HL-60/S4 treated with phorbol 12-myristate 13-acetate at 8.2 ng/mL for 4 days and 3 days (cell line): ENCODE data around the gene DIP2C.
"Not testable (repeated sequence)": the region's sequence is repeated elsewhere in the genome, so short reads cannot be mapped to it uniquely, and the experiment has no call there.

Experiments
- in situ Hi-C: fragments of 300-500 bp; cut with MboI; formaldehyde crosslinking; loops from 2 replicates; pipeline ENCODE4 v1.15.0; 2022; ENCODE audit warnings: low sequenced_read_pairs

Gene DIP2C

DNA sequence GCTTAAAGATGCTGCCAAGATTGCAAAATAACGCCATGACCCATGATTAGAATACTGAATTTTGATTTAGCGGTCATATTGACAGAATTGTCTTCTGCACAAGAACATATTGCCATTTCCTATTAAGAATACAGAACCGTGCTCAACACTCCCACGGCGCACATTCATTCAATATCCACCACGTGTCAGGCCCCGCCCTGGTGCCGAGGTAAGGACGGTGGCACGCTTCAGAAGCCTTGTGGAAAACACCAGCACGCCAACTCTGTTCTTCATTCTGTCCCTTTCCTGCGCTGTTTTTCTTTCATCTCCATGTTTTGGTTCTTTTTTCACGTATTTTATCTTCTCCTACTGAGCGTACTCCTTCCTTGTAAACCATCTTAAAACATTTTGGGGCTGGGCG lies 364.9 kb downstream of the DIP2C start:
- in situ Hi-C loops, result no loop called here

DNA sequence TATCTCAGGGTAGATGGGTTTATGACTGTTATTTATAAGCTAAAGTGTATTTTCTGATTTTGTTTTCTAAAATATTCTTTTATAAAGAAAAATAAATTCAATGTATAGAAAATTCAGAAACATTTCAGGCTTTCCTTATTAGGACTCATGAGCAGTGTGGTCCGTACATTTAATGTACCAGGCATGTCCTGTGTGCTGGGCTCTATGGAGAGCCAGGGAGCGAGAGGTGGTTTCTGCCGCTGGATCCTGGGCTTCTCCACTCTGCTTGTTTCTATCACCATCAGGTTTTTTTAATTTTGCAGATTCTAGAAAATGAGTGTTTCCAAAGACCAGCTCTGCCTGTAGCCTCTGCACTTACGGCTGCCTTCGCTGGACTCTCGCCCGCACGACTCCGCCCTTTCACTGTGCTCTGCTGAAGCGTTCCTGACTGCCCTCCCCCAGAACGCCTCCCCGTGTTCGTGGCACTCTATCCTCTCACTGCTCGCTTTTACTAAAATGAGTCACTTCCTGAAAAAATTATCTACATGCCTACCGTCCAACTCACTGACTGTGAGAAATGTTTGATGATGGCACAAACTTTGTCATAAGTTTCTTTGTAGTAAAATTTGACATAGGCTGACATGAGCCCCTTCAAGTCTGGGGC lies 365.7 kb downstream of the DIP2C start:
- in situ Hi-C loops, result no loop called here

GRCh38 chr10:323046-323445 lies 366.4 kb downstream of the DIP2C start:
- in situ Hi-C loops, result not testable (repeated sequence)

- in situ Hi-C loops, result no loop called here
These were observed 368.7 kb downstream of the DIP2C start for GRCh38 chr10:320771-321170.

- in situ Hi-C loops, result no loop called here
These were observed 371.5 kb downstream of the DIP2C start for GRCh38 chr10:317926-318325.

DNA sequence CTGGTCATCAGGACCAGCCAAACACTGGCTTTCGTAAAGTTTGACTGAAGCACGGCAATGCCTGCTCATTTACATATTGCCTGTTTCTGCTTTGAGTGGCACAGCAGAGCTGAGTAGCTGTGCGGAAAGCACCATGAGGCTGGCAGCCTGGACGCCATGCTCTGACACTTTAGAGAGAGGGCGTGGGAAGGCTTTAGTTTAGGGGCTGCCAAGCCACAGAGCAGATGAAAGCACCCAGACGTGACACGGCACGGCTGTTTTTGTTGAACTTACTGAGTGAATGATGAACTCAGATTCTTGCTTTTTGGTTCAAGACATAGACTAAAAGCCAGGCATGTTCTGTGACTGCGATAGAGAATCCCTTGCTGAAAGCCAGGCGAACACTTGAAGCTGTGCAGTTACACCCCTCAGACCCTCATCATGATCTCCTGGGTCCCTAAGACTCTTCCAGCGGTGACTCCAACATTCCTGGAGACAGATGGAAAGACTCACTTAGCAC lies 372.1 kb downstream of the DIP2C start:
- in situ Hi-C loops, result no loop called here

GRCh38 chr10:316390-316789 lies 373.1 kb downstream of the DIP2C start:
- in situ Hi-C loops, result no loop called here

DNA sequence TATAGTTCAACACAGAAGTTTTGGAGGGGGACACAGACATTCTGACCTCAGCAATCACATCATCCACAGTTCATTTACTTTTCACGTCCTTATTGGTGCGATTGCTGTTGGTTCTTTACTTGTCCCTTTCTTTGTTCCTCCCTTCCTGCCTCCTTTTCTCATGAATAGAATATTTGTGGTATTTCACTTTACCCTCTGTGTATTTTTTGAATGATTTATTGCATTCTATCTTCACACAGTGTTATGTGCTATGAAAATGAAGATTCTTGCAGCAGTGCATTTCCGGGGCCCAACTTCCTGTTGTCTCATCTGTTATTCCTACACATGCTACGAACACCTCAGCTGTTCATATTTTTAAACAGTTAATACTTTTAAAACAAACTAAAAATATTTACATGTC lies 374.6 kb downstream of the DIP2C start:
- in situ Hi-C loops, result no loop called here

DNA sequence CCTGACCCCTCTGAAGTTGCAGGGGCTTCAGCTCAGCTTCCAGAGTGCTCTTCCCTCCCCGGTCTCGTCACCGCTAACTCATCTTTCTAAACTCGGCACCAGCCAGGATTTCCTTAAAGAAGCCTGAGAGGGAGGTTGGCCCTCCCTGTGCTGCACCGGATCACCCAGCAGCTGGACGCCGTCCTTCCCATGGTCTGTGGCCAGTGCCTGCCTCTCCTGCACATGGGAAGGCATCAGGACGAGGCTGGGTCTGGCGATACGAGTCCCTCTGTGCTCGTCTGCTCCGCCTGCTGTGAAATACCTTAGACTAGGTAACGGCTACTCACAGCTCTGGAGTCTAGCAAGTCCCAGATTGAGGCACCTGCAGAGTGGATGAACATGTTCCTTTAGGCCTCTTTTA lies 375.1 kb downstream of the DIP2C start:
- in situ Hi-C loops, result no loop called here

DNA sequence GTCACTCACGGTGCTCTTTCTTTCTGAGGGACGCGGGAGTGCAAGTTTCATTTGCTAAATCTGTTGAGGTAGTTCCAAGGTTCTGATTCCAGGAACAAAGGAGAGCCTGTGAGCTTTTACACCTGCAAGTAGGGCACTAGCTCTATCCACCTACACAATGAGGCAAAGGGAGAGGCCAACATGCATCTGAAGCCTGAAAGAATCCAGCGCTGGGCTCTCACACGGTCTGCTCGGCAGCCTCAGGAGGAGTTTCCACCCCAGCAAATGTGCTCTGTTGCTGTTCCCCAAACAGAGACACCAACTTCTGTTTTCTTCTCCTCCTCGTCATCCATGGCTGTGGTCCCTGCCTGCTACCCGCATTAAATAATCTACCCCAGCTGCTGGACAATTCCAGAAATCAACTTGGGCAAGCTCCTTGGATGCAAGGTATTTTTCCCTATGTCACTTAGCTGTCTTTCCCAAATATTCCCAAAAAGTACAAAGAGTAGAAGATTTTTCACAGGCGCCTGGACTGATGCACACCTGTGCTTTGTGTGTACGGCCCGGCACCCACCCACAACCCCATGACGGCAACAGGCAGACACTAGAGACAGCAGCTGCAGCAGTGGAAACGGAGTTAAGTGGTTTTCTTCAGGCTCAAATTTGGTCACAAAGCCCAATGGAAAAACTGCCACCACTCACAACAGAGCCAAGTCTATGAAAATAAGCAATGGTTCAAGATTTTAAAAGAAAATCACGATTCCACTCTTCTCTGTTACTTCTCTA lies 377.4 kb downstream of the DIP2C start:
- in situ Hi-C loops, result no loop called here

DNA sequence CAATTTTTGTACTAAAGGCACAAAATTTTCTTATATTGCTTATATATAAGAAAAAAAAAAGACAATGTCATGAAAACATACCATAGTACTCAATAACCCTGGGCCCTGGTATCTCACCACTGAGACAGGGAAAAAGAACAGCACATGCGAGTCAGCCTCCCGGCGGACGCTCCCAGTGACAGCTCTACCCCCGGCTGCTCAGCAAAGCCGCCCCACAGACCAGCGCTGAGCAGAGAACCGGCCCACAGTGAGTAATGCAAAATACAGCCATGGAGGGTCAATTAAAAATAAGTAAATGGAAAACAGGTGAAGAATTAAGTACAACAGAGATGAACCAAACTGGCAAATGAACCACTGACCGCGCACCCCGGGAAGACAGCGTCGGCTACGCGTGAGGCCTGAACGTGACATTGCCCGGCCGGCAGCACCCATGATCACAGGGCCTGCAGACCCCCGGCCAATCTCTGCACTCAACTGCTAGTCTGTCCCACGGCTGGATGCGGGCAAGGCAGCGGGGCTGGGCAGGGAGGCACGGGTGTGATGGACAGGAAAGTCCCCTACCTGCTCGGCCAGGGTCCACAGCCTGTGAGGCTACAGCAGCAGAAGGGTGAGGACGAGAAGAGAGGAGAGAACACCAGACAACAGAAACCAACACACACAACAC lies 378.4 kb downstream of the DIP2C start:
- in situ Hi-C loops, result no loop called here

- in situ Hi-C loops, result no loop called here
These were observed 379.1 kb downstream of the DIP2C start for GRCh38 chr10:310371-310770.

DNA sequence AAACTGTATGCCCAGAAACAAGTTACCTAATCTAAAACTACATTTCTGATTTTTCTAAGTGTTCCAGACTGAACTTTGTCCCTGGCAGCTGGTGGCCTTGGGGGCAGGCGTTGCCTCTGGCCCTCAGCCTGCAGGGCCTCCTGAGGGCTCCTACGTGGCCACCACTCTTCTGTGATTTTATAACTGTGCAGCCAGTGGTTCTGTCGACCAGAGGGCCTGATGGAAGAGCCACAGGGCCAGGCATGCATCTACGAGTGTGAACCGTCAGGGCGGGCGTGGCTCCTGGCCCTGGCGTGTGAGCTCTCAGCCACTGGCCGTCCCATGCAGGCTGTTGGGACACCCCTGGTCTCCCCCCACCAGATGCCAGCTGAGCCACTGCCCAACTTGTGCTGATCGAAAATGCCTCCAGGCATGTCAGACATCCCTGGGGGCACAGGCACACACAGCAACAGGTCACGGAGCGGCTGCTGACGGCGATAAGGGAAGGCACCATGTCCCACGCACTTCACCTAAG lies 380.8 kb downstream of the DIP2C start:
- in situ Hi-C loops, result no loop called here

- in situ Hi-C loops, result no loop called here
These were observed 381.4 kb downstream of the DIP2C start for GRCh38 chr10:308101-308500.

GRCh38 chr10:307659-308058 lies 381.8 kb downstream of the DIP2C start:
- in situ Hi-C loops, result no loop called here

GRCh38 chr10:306675-307185 lies 382.7 kb downstream of the DIP2C start:
- in situ Hi-C loops, result no loop called here

DNA sequence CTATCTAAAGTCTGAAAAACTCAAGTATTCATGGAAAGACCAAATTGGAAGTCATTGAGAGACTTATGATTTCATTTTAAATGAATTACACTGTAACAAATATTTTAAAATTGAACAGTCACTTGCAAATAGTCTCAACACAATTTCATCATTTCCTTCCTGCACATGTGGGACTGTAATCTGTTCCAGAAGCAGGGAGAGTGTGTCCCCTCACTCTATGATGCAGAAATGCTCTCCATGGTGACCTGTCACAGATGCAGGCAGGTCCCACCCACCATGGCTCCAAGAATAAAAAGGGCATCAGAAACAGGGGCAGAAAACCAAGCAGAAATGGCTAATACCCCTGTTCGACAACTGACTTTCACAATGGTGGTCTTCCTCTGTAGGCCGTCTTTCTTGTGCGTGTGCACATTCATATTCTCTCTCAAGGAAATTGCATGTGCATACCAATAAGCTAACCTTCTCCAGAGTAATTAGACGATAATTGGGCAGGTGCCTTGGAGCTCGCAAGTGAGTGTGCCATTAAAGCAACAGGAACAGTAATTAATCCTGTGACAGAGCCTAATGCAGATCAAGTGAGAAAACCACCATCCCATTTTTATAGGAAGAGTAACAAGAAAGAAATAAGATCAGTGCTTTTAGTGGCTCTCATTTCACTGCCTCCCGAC lies 383.3 kb downstream of the DIP2C start:
- in situ Hi-C loops, result no loop called here

DNA sequence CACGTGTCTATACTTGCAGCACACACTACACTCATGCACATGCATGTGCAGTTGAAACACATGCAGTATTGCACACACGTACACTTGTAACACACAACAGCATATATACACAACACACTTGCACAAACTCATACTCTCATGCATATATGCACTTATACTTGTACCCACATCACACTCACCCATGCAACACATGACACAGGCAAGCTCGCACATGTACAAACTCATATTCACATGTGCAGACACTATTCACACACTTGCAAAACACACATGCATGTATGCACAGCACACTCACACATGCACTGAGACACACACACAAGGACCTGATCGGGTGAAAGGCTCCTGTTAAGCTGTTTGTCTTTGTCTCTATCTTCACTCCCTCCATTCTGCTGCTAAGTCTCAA lies 384.4 kb downstream of the DIP2C start:
- in situ Hi-C loops, result no loop called here

DNA sequence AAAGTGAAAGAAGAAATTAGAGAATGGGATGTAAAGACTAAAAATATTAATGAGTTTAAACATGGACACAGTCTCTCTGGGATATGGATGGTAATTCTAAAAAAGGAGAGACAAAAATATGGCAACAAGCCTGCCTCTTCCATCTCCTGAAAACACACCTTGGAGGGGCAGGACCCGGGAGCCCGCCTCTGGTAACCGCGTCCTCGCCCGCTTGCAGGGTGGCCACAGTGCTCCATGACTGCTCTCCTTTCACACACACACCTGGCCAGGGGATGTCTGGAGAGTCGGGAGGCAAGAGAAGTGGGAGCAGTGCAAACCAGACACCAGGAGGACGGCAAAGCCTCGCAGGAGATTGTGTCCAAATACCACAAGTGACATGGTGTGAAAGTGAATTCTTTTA lies 387.9 kb downstream of the DIP2C start:
- in situ Hi-C loops, result no loop called here

GRCh38 chr10:300580-300979 lies 388.9 kb downstream of the DIP2C start:
- in situ Hi-C loops, result not testable (repeated sequence)

GRCh38 chr10:299969-300368 lies 389.5 kb downstream of the DIP2C start:
- in situ Hi-C loops, result no loop called here
